Stimulated activated CD4-positive, alpha-beta T cell treated with anti-CD3 and anti-CD28 coated beads, Interleukin-15, amount 100 ng/mL, for 1 hour (primary cell): Measurements from ENCODE around the gene KRTAP10-1.

ENCODE experiments used
- DNase-seq, 2 donors: peaks; one replicate each; pipeline ENCODE4 v3.0.0-alpha.2; 2020; ENCODE audit warnings: low read depth in 1 of 2, low spot score in 1 of 2

Gene KRTAP10-1

DNA sequence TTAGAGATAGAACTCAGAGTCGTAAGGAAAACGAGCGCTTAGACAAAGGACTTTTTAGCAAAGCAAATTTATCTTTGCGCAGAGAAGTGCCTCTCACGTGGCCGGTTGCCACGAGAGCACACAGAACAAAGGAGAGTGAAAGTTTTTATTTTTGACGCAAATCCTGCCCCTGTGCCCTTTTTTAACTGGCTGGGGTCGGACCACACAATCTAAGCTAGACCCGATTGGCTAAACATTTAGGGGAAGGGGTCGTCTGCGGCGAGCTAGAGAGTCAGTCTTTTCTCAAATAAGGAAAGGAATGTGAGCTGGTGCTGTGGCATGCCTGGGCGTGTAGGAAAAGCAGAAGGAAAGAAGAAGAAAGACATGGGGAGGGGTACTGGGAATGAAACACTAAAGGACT, 8.9 kb upstream of the KRTAP10-1 start:
- no peak for DNase-seq

GRCh38 chr21:44548381-44548780, 8.4 kb upstream of the KRTAP10-1 start:
- no peak for DNase-seq

- no peak for DNase-seq
Observed at GRCh38 chr21:44547656-44548331, 7.8 kb upstream of the KRTAP10-1 start.

DNA sequence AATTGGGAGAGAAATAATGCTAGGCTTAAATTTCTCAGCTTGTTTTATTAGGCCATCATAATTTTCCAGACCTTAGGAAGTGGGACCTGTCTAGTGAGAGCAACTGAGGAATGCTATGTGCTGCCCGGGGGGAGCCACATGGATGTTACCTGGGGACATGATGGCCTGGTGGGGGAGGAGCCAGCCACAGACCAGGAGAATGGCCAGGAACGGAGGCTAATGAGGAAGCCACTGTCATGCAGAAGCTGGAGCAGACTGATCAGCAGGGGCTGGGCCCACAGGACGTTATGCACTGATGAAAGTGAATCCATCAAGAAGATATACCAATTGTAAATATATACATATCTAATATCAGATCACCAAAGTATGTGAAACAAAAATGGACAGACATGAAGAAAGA, 4.6 kb upstream of the KRTAP10-1 start:
- DNase-seq: no peak

DNA sequence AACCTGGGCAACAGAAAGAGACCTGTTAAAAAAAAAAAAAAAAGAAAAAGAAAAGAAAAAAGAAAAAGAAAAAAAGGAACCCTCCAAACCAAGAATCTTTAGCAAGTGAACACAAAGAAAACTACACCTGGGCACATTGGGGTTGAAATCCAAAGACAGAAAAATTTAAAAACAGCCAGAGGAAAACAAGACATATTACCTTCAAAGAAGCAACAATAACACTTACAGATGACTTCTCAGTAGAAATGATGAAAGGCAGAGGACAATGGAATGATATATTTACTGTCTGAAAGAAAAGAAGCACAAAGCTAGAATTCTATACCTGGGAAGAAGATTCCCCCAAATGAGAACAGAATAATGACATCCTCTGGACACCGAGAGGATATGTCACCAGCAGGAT, 2.7 kb upstream of the KRTAP10-1 start:
- no peak for DNase-seq

- DNase-seq: no peak
Observed at GRCh38 chr21:44540741-44541288, 820 bp upstream of the KRTAP10-1 start.

DNA sequence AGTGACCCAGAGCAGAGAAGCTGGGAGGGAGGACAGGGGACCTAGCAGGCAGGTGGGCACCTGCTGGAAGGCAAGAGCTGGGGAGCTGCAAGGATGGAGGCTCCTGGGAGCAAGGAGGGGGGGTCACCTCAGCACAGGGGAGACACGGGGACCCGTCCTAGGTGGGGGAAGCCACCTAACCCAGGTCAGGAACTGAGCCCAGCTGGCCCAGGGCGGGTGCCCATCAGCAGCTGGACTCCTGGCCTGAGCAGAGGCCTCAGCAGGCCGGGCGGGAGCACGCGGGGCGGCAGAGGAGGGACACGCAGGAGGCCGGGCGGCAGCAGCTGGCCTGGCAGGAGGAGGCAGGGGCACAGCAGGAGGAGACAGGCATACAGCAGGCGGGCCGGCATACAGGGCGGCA, 949 bp downstream of the KRTAP10-1 start:
- no peak for DNase-seq

GRCh38 chr21:44537930-44538911, 1.8 kb downstream of the KRTAP10-1 start:
- no peak for DNase-seq

DNA sequence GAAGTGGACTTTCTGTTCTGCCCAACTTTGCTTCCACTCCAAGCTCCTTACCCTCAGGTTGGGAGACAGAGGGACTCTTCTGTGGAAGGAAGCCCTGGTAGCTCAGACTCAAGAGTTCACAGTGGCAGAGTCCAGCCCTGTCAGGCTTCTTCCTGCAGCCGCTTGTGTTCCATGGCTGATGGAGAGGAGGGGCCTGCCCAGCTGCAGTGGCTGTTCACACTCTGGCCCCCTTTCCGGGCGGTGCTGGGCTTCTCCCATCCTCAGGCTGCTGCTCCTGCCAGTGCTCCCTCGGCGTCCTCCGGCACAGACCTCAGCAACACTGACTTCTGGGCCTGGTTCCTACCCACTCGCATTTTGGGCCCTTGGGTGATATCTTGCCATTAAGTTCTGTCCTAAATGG, 4.0 kb downstream of the KRTAP10-1 start:
- no peak for DNase-seq

DNA sequence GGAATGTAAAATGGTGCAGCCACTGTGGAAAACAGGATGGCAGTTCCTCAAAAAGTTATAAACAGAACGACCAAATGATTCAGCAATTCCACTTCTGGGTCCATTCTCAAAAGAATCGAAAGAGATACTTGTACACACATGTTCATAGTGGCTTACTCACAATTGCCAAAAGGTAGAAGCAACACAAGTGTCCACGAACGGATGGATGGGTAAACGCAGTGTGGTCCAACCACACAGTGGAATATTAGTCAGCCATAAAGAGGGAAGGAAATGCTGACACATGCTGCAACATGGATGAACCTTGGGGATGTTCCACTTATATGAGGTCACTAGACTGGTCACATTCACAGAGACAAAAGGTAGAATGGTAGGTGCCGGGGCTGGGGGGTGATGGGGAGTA, 5.3 kb downstream of the KRTAP10-1 start:
- no peak for DNase-seq

DNA sequence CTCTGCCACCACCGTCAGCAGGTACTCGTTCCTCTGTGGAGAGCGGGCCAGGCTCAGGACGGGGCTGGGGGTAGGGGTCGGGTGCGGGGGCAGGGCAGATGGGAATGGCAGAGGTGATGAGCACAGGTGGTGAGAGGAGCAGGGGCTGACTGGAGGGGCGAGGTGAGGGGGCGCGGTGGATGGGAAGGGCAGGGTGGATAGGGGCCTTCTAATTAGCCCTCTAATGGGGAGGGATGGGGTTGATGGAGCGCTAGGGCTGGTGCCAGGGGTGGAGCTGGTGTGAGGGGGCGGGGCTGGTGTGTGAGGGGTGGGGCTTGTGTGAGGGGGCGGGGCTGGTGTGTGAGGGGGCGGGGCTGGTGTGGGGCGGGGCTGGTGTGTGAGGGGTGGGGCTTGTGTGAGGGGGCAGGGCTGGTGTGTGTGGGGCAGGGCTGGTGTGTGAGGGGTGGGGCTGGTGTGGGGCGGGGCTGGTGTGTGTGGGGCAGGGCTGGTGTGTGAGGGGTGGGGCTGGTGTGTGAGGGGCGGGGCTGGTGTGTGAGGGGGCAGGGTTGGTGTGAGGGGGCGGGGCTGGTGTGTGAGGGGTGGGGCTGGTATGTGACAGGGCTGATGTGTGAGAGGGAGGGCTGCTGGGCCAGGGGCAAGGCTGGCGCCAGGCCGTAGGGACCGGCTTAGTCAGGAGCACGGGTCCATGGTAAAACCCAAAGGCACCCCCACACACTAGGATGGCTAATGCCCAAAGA, 5.9 kb downstream of the KRTAP10-1 start:
- no peak for DNase-seq

- DNase-seq: no peak
Observed at GRCh38 chr21:44533121-44533890, 6.7 kb downstream of the KRTAP10-1 start.

GRCh38 chr21:44532712-44533111, 7.3 kb downstream of the KRTAP10-1 start:
- DNase-seq: no peak

- no peak for DNase-seq
Observed at GRCh38 chr21:44531606-44532564, 8.1 kb downstream of the KRTAP10-1 start.

GRCh38 chr21:44530903-44531605, 8.9 kb downstream of the KRTAP10-1 start:
- no peak for DNase-seq

DNA sequence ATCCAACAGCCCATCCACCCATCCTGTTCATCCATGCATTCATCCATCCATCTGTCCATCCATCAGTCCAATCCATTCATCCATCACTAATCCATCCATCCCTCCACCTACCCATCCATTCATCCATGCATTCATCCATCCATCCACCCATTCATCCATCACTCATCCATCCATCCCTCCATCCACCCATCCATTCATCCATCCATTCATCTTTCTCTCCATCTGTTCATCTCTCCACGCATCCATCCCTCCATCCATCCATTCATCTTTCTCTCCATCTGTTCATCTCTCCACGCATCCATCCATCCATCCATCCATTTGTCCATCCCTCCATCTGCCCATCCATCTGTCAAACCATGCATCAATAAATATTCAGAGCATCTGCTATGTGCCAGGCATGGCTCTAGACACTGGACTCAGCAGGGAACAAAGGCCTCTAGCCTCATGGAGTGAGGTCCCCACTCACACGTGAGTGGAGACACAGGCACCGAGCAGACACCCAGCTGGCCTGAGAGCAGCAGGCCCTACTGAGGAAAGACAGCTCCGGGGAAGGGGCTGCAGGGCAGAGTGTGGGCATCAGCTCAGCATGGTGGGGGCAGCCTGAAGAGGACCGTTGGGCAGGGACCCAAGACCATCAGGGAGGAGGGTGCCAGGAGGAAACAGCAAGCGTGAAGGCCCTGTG, 9.6 kb downstream of the KRTAP10-1 start:
- no peak for DNase-seq

- DNase-seq: no peak
Observed at GRCh38 chr21:44529503-44530125, 10.4 kb downstream of the KRTAP10-1 start.

DNA sequence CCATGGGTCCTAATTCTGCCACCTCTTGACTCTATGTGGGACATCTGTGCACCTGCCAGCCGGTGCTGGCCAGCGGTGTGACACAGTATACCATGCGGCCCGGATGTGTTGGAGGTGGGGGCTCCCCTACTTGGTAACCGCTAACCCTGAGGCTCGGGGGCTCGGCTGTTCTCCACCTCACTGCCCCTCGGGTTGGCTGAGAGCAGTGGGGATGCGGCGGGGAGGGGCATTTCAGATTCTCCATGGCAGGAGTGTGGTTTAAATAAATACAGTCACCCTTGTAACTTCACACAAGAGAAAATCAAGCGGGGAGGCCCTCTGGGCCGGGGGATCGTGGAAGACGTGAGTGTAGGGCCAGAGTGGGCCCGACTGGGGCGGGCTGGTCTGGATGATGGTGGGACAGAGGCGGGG, 11.0 kb downstream of the KRTAP10-1 start:
- no peak for DNase-seq
